Upper lobe of right lung (tissue), 1 donor: ENCODE data around the gene OLIG2. TPM values are rescaled to one million over a fixed set of nuclear protein-coding genes. Genes with fewer than 3 reads are reported as not detected.

ENCODE experiments used
- ATAC-seq: fragments of 200-7000 bp; cut with Tn5 transposase; one replicate; pipeline ENCODE4 v1.9.1; 2020; ENCODE audit warnings: mild to moderate bottlenecking, moderate library complexity
- DNase-seq: peaks from one replicate; pipeline ENCODE4 v3.0.0-alpha.2; 2020
- H3K27ac ChIP-seq: fragments of 200-600 bp; one replicate; pipeline ENCODE4 v1.8.0; 2022
- H3K27me3 ChIP-seq: fragments of 200-600 bp; one replicate; pipeline ENCODE4 v1.8.0; 2022; ENCODE audit warnings: mild to moderate bottlenecking
- H3K36me3 ChIP-seq: fragments of 200-600 bp; one replicate; pipeline ENCODE4 v1.8.0; 2022
- H3K4me1 ChIP-seq: fragments of 200-600 bp; one replicate; pipeline ENCODE4 v1.8.0; 2022
- H3K4me3 ChIP-seq: fragments of 200-600 bp; one replicate; pipeline ENCODE4 v1.8.0; 2022; ENCODE audit warnings: mild to moderate bottlenecking
- H3K9me3 ChIP-seq: fragments of 200-600 bp; one replicate; pipeline ENCODE4 v1.8.0; 2022
- CTCF ChIP-seq: fragments of 200-600 bp; IDR thresholded peaks from one replicate; pipeline ENCODE4 v1.8.0; 2022; ENCODE audit warnings: antibody characterized with exemption
- intact Hi-C: fragments of 100-400 bp; cut with DNase I; formaldehyde crosslinking; loops from one replicate; pipeline ENCODE4 v1.11.0; 2022
- total RNA-seq: library from RNA; stranded (reverse); fragmentation: NEBNext Ultra II Directional; extraction: Animal tissue kit (Norgen Biotek cat#: 25700); gene quantifications from one replicate; pipeline ENCODE4 v1.2.1, GENCODE V29; 2021
- donor health status: DM: no; HTN: yes; CAD: no; lungs with severe emphysema.

OLIG2 gene
- total RNA-seq, 1 donor from 2014 or later = not detected

GRCh38 chr21:33008333-33009051 is 17.2 kb upstream of the OLIG2 start:
- Histone ChIP-seq H3K4me3 (no peak overlapping the region), H3K36me3 (no peaks in the 10 kb centered on the region), H3K9me3 (no peaks in the 10 kb centered on the region), H3K27ac (no peak overlapping the region), H3K27me3 (peaks cover 3% of the 10 kb centered on the region), H3K4me1 (no peaks in the 10 kb centered on the region)
- no peak for ATAC-seq
- no peak for TF ChIP-seq CTCF
- no peak for DNase-seq
- intact Hi-C loops = no loop called here

- Histone ChIP-seq H3K27ac (no peak overlapping the region), H3K4me3 (no peak overlapping the region), H3K27me3 (peaks cover 10% of the 10 kb centered on the region), H3K36me3 (no peaks in the 10 kb centered on the region), H3K9me3 (no peaks in the 10 kb centered on the region), H3K4me1 (no peaks in the 10 kb centered on the region)
- intact Hi-C loops = no loop called here
- ATAC-seq = no peak
- no peak for TF ChIP-seq CTCF
- no peak for DNase-seq
Observed at GRCh38 chr21:33010931-33011330, 14.8 kb upstream of the OLIG2 start.

GRCh38 chr21:33011462-33011861 is 14.3 kb upstream of the OLIG2 start:
- Histone ChIP-seq H3K27ac (no peak overlapping the region), H3K4me1 (no peaks in the 10 kb centered on the region)
- ATAC-seq = peak; percentile 81

GRCh38 chr21:33013626-33014025 is 12.1 kb upstream of the OLIG2 start:
- ATAC-seq (no peak), DNase-seq (no peak)
- no peaks in the 10 kb centered on the region for H3K4me1 ChIP-seq
- H3K27me3 ChIP-seq = peaks cover 29% of the 10 kb centered on the region
- H3K27ac ChIP-seq = no peak overlapping the region
- no peak overlapping the region for H3K4me3 ChIP-seq
- intact Hi-C loops = no loop called here
- no peak for TF ChIP-seq CTCF
- no peaks in the 10 kb centered on the region for H3K9me3 ChIP-seq
- no peaks in the 10 kb centered on the region for H3K36me3 ChIP-seq

More at GRCh38 chr21:33011462-33011861, 14.3 kb upstream of the OLIG2 start:
- H3K27me3 ChIP-seq = peaks cover 14% of the 10 kb centered on the region
- TF ChIP-seq CTCF = no peak
- no peaks in the 10 kb centered on the region for H3K36me3 ChIP-seq
- no peak for DNase-seq
- intact Hi-C loops = no loop called here
- no peak overlapping the region for H3K4me3 ChIP-seq
- no peaks in the 10 kb centered on the region for H3K9me3 ChIP-seq

GRCh38 chr21:33014331-33014730 is 11.4 kb upstream of the OLIG2 start:
- H3K36me3 ChIP-seq = no peaks in the 10 kb centered on the region
- no peaks in the 10 kb centered on the region for H3K9me3 ChIP-seq
- no peaks in the 10 kb centered on the region for H3K4me1 ChIP-seq
- intact Hi-C loops = no loop called here
- H3K4me3 ChIP-seq = no peak overlapping the region
- ATAC-seq (no peak), DNase-seq (no peak)
- H3K27me3 ChIP-seq = peaks cover 33% of the 10 kb centered on the region
- H3K27ac ChIP-seq = no peak overlapping the region
- TF ChIP-seq CTCF = no peak

GRCh38 chr21:33015096-33015495 is 10.6 kb upstream of the OLIG2 start:
- intact Hi-C loops = no loop called here
- peak; percentile 61 for ATAC-seq
- H3K27me3 ChIP-seq = peaks cover 41% of the 10 kb centered on the region

More at GRCh38 chr21:33015096-33015495, 10.6 kb upstream of the OLIG2 start:
- H3K36me3 ChIP-seq = no peaks in the 10 kb centered on the region
- no peak for TF ChIP-seq CTCF
- DNase-seq = no peak
- H3K4me3 ChIP-seq = no peak overlapping the region
- H3K9me3 ChIP-seq = no peaks in the 10 kb centered on the region
- no peak overlapping the region for H3K27ac ChIP-seq
- H3K4me1 ChIP-seq = peaks cover 6% of the 10 kb centered on the region
